Thoracic aorta (tissue), 2 donors: Measurements from ENCODE around the gene ADAD2. TPM values are rescaled to one million over a fixed set of nuclear protein-coding genes. Genes with fewer than 3 reads are reported as not detected.

Experiments used
- ATAC-seq: fragments of 150-250 bp; one replicate; pipeline ENCODE4 v1.8.0; 2017; ENCODE audit warnings: low read depth; ENCODE audit not compliant: insufficient number of reproducible peaks, low FRiP score
- DNase-seq: peaks from one replicate; pipeline ENCODE4 v3.0.0-alpha.2; 2020; ENCODE audit warnings: low spot score
- H3K27ac ChIP-seq, 2 donors: fragments of 200-600 bp; sonication (generic); 1 replicate in 1 of 2; 2 replicates in 1 of 2; pipeline ENCODE4 v1.5.1; 2016; ENCODE audit warnings: mild to moderate bottlenecking in 2 of 2, moderate library complexity in 2 of 2
- H3K27me3 ChIP-seq: fragments of 200-600 bp; sonication (generic); replicated peaks from 2 replicates; pipeline ENCODE4 v1.6.0; 2016; ENCODE audit warnings: mild to moderate bottlenecking; ENCODE audit not compliant: insufficient read depth
- H3K36me3 ChIP-seq: fragments of 200-600 bp; sonication (generic); one replicate; pipeline ENCODE4 v1.5.1; 2016
- H3K4me1 ChIP-seq, 2 donors: fragments of 200-600 bp; sonication (generic); 1 replicate in 1 of 2; 2 replicates in 1 of 2; pipeline versions ENCODE4 v1.5.1 to v1.6.0; 2016; ENCODE audit warnings: low read depth in 2 of 2, mild to moderate bottlenecking in 1 of 2; ENCODE audit not compliant: control insufficient read depth in 1 of 2
- H3K4me3 ChIP-seq: fragments of 200-600 bp; sonication (generic); 2 replicates; pipeline ENCODE4 v1.5.1; 2016; ENCODE audit warnings: mild to moderate bottlenecking
- H3K9me3 ChIP-seq: fragments of 200-600 bp; sonication (generic); 2 replicates; pipeline ENCODE4 v1.5.1; 2016
- CTCF ChIP-seq: fragments of 200-600 bp; sonication (generic); IDR thresholded peaks from one replicate; pipeline ENCODE4 v1.5.1; 2019; ENCODE audit warnings: antibody characterized with exemption
- total RNA-seq, 2 donors: library from RNA; depleted of rRNA; stranded (reverse); fragments of >200 nt; gene quantifications; one replicate each; pipeline versions ENCODE4 v1.1.0 to v1.2.3, GENCODE V29; 2016

ADAD2 gene
- total RNA-seq, 2 donors from 2014 or later: not detected

- no peak for TF ChIP-seq CTCF
- Histone ChIP-seq H3K27me3 (no peaks in the 10 kb centered on the region), H3K27ac (no peak overlapping the region), H3K4me3 (no peak overlapping the region), H3K4me1 (peaks cover 20 to 34% of the 10 kb centered on the region in 2 donors), H3K36me3 (peaks cover 42% of the 10 kb centered on the region), H3K9me3 (no peaks in the 10 kb centered on the region)
- ATAC-seq (no peak), DNase-seq (no peak)
These were observed 11.2 kb upstream of the ADAD2 start for GRCh38 chr16:84179612-84180320.

GRCh38 chr16:84180519-84181140, 10.3 kb upstream of the ADAD2 start:
- Histone ChIP-seq H3K4me3 (no peak overlapping the region), H3K36me3 (peaks cover 42% of the 10 kb centered on the region), H3K4me1 (peaks cover 20 to 32% of the 10 kb centered on the region in 2 donors), H3K27me3 (no peaks in the 10 kb centered on the region), H3K9me3 (no peaks in the 10 kb centered on the region), H3K27ac (no peak overlapping the region)
- no peak for TF ChIP-seq CTCF
- DNase-seq: no peak
- ATAC-seq: no peak

GRCh38 chr16:84181144-84181915, 9.6 kb upstream of the ADAD2 start:
- no peak overlapping the region for H3K27ac ChIP-seq
- ATAC-seq (no peak), DNase-seq (no peak)
- peaks cover 42% of the 10 kb centered on the region for H3K36me3 ChIP-seq
- no peaks in the 10 kb centered on the region for H3K27me3 ChIP-seq
- no peaks in the 10 kb centered on the region for H3K9me3 ChIP-seq
- H3K4me1 ChIP-seq: peaks cover 21 to 32% of the 10 kb centered on the region in 2 donors
- TF ChIP-seq CTCF: no peak
- H3K4me3 ChIP-seq: no peak overlapping the region

- no peak overlapping the region for H3K27ac ChIP-seq
- ATAC-seq: no peak
- no peaks in the 10 kb centered on the region for H3K27me3 ChIP-seq
- no peak for TF ChIP-seq CTCF
- H3K4me3 ChIP-seq: no peak overlapping the region
- peaks cover 16 to 25% of the 10 kb centered on the region in 2 donors for H3K4me1 ChIP-seq
- DNase-seq: no peak
- H3K9me3 ChIP-seq: no peaks in the 10 kb centered on the region
- H3K36me3 ChIP-seq: peaks cover 42% of the 10 kb centered on the region
These were observed 8.9 kb upstream of the ADAD2 start for GRCh38 chr16:84182104-84182503.
